Measurements from ENCODE around the gene UBR3. TPM values are rescaled to one million over a fixed set of nuclear protein-coding genes. Genes with fewer than 3 reads are reported as not detected.

Gene UBR3
- total and polyA plus RNA-seq, 4 donors = 9.5 to 137 (median 25.7) TPM

DNA sequence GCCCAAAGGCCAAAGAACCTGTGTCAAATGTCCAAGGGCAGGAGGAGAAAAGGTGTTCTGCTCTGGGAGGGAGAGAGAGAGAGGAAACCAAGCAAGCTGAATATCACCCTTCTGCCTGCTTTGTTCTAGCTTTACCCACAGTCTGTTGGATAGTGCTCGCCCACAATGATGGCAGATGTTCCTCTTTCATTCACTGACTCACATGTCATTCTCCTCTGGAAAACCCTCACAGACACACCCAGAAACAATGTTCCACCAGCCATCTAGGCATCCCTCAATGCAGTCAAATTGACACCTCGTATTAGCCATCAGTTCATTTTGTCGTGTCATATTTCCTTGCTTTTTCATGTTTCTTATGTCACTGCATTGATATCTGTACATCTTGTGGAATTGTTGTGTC is 150.3 kb downstream of the UBR3 start:
- no peak overlapping the region for H3K4me3 ChIP-seq
- 90 to 97% methylated on average over 3 of the region's 3 CpGs for WGBS, 2 donors
- TF ChIP-seq CTCF (IDR thresholded peaks at IDR 0.05; ENCODE audit: control extremely low read depth, extremely low read depth) = no peak
- H3K9me3 ChIP-seq (ENCODE audit: control insufficient read depth in 4 of 4, insufficient read depth in 3 of 4, low read length in 3 of 4) = peaks cover 0 to 8% (median 3%) of the 10 kb centered on the region in 4 donors
- H3K27ac ChIP-seq (ENCODE audit: low read depth in 1 of 2, low read length in 1 of 2) = no peak overlapping the region
- no peak for ATAC-seq (ENCODE audit: insufficient read depth, low FRiP score)
- no peak for DNase-seq
- H3K36me3 ChIP-seq (ENCODE audit: control insufficient read depth in 4 of 4, insufficient read depth in 4 of 4, low read length in 4 of 4) = peaks cover 0 to 17% (median 7%) of the 10 kb centered on the region in 4 donors
- no peak overlapping the region for H3K9ac ChIP-seq (ENCODE audit: insufficient read depth in 1 of 2, low read length in 2 of 2)
- H3K4me1 ChIP-seq (ENCODE audit: control insufficient read depth in 5 of 5, insufficient read depth in 5 of 5, low read length in 5 of 5) = peaks cover 0 to 4% (median 0%) of the 10 kb centered on the region in 5 donors
- no peaks in the 10 kb centered on the region for H3K27me3 ChIP-seq (ENCODE audit: control insufficient read depth in 3 of 3, insufficient read depth in 3 of 3, low read length in 2 of 3)

GRCh38 chr2:169978402-169979017 is 151.3 kb downstream of the UBR3 start:
- H3K4me3 ChIP-seq = no peak overlapping the region
- DNase-seq (no peak), ATAC-seq (ENCODE audit: insufficient read depth, low FRiP score) (no peak)
- peaks cover 0 to 4% (median 0%) of the 10 kb centered on the region in 5 donors for H3K4me1 ChIP-seq (ENCODE audit: control insufficient read depth in 5 of 5, insufficient read depth in 5 of 5, low read length in 5 of 5)
- no peak overlapping the region for H3K9ac ChIP-seq (ENCODE audit: insufficient read depth in 1 of 2, low read length in 2 of 2)
- no peak overlapping the region for H3K27ac ChIP-seq (ENCODE audit: low read depth in 1 of 2, low read length in 1 of 2)
- WGBS, 2 donors = 95 to 97% methylated on average over 2 of the region's 2 CpGs
- H3K27me3 ChIP-seq (ENCODE audit: control insufficient read depth in 3 of 3, insufficient read depth in 3 of 3, low read length in 2 of 3) = no peaks in the 10 kb centered on the region
- H3K36me3 ChIP-seq (ENCODE audit: control insufficient read depth in 4 of 4, insufficient read depth in 4 of 4, low read length in 4 of 4) = peaks cover 0 to 17% (median 7%) of the 10 kb centered on the region in 4 donors
- H3K9me3 ChIP-seq (ENCODE audit: control insufficient read depth in 4 of 4, insufficient read depth in 3 of 4, low read length in 3 of 4) = peaks cover 0 to 8% (median 3%) of the 10 kb centered on the region in 4 donors
- TF ChIP-seq CTCF (IDR thresholded peaks at IDR 0.05; ENCODE audit: control extremely low read depth, extremely low read depth) = no peak

GRCh38 chr2:169979025-169979424 is 151.8 kb downstream of the UBR3 start:
- Histone ChIP-seq H3K9ac (ENCODE audit: insufficient read depth in 1 of 2, low read length in 2 of 2) (no peak overlapping the region), H3K4me1 (ENCODE audit: control insufficient read depth in 5 of 5, insufficient read depth in 5 of 5, low read length in 5 of 5) (peaks cover 0 to 4% (median 0%) of the 10 kb centered on the region in 5 donors), H3K36me3 (ENCODE audit: control insufficient read depth in 4 of 4, insufficient read depth in 4 of 4, low read length in 4 of 4) (peaks cover 0 to 17% (median 7%) of the 10 kb centered on the region in 4 donors), H3K4me3 (no peak overlapping the region), H3K27me3 (ENCODE audit: control insufficient read depth in 3 of 3, insufficient read depth in 3 of 3, low read length in 2 of 3) (no peaks in the 10 kb centered on the region), H3K27ac (ENCODE audit: low read depth in 1 of 2, low read length in 1 of 2) (no peak overlapping the region), H3K9me3 (ENCODE audit: control insufficient read depth in 4 of 4, insufficient read depth in 3 of 4, low read length in 3 of 4) (peaks cover 0 to 8% (median 3%) of the 10 kb centered on the region in 4 donors)
- no peak for TF ChIP-seq CTCF (IDR thresholded peaks at IDR 0.05; ENCODE audit: control extremely low read depth, extremely low read depth)
- DNase-seq = no peak
- 97% methylated on average over 2 of the region's 2 CpGs for WGBS, 2 donors
- no peak for ATAC-seq (ENCODE audit: insufficient read depth, low FRiP score)

Measured in lung (tissue), 12 donors.